Stimulated activated CD4-positive, alpha-beta T cell treated with anti-CD3 and anti-CD28 coated beads, Interleukin-1b, Interleukin-23, amount 100 ng/mL, for 48 hours (primary cell): ENCODE data around the gene TEX261.
A peak's percentile ranks its signal among the peaks of the same experiment; 100 is the strongest.

ENCODE experiments used
- DNase-seq: peaks from one replicate; pipeline ENCODE4 v3.0.0-alpha.2; 2020

Gene TEX261

DNA sequence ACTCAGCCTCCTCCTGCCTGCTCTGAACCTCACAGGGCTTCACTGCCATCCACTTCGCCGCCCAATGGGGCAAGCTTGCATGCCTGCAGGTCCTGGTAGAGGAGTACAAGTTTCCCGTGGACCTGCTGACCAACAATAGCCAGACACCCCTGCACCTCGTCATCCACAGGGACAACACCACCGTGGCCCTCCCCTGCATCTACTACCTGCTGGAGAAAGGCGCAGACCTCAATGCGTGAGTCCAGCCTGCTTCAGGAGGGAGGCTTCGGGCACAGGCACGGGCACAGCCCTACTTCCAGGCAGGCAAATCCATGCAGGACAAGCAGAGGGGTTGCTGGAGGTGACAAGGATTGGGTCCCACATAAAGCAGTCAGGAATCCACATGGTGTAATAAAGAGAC is 15.0 kb downstream of the TEX261 start:
- no peak for DNase-seq

GRCh38 chr2:70979180-70979488 is 15.5 kb downstream of the TEX261 start:
- DNase-seq: no peak

DNA sequence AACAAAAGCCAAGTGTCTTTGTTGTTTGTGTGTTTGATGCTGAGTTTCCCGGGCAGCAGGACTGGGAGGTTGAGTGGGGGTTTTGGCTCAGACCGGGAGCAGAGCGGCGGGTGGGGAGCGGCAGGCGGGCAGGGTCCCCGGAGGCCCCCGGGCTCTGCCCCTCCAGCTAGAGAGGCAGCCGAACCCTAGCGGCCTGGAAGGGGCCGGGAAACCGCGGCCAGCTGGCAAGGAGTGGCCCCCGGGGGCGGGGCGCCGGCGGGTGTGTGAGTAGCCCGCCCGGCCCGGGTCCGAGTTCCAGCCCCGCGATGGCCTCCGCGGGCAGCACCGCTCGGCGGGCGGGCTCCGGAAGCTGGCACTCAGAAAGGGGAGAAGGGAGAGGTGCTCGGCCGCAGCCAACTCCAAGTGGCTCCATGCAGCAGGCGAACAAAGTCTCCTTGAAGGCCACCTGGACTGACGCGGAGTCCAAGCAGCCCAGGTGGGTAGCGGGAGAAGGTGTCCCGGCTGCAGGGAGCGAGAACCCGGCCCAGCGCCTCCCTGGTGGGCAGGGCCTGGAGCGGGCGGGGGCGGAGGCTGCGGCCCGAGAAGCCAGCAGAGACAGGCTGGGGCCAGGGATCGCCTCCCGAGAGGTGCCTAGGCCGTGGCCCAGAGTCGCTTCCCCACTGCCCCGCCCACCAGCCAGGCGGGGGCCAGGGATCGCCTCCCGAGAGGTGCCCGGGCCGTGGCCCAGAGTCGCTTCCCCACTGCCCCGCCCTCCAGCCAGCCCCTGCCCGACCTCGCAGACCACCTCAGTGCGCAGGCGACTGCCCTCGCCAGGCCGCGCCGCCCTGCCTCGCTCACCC is 16.1 kb downstream of the TEX261 start, which contains the start of gene ANKRD53:
ANKRD53 (plus strand) TSS at position 290 of the 839 bp plus-strand sequence; CDS start at position 306, 16 bp downstream.
- no peak for DNase-seq

GRCh38 chr2:70977605-70978205 is 17.0 kb downstream of the TEX261 start:
- DNase-seq: peak; percentile 33

DNA sequence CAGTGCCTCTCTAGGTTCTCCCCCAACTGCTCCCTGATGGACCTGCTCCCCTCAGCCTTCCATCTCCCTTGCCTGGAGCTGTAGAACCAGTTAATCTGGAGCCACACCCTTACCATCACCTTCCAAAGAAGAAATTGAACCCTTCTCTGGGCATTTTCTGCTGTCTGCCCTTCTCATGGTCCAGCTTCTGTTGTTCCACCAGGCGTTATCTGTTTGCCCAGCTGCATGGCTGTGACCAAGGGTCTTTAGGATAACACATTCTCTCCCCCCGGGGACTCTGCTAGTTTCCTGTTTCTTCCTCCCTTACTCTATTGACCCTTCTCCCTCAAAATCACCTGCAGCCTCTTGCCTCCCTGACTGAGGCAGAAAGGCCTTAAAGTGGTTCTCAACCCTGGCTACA is 19.4 kb downstream of the TEX261 start:
- DNase-seq: no peak

GRCh38 chr2:70974592-70974991 is 20.1 kb downstream of the TEX261 start:
- no peak for DNase-seq

DNA sequence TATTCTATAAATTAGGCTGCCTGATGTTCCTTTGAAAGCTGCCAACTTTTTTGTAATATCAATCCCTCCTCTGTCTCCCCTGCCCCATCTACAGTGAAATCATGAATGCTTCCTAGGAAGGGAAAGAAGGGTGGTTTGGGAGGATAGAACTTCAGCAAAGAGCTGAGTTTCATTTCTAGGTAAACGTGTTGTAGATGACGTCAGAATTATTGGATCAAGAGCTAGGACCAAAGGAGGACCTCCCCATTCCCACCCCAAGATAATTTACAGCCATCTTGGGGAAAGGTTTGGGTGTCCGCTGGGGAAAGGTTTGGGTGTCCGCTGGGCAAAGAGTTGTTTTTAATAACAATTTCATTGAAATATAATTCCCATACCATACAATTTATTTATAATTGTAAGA is 27.5 kb downstream of the TEX261 start:
- DNase-seq: no peak

- DNase-seq: no peak
Measured at GRCh38 chr2:70966681-70967080, 28.0 kb downstream of the TEX261 start.

DNA sequence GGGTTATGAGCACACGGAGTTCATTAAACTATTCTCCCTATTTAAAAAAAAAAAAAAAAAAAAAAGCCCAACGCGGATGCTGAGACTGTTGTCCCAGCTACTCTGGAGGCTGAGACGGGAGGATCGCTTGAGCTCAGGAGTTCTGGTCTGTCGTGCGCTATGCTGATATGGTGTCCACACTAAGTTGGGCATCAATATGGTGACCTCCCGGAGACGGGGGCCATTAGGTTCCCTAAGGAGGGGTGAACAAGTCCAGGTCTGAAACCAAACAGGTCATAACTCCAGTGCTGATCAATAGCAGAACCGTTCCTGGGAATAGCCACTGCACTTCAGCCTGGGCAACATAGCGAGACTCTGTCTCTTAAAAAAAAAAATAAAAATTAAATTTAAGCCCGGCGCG is 29.2 kb downstream of the TEX261 start:
- no peak for DNase-seq

DNA sequence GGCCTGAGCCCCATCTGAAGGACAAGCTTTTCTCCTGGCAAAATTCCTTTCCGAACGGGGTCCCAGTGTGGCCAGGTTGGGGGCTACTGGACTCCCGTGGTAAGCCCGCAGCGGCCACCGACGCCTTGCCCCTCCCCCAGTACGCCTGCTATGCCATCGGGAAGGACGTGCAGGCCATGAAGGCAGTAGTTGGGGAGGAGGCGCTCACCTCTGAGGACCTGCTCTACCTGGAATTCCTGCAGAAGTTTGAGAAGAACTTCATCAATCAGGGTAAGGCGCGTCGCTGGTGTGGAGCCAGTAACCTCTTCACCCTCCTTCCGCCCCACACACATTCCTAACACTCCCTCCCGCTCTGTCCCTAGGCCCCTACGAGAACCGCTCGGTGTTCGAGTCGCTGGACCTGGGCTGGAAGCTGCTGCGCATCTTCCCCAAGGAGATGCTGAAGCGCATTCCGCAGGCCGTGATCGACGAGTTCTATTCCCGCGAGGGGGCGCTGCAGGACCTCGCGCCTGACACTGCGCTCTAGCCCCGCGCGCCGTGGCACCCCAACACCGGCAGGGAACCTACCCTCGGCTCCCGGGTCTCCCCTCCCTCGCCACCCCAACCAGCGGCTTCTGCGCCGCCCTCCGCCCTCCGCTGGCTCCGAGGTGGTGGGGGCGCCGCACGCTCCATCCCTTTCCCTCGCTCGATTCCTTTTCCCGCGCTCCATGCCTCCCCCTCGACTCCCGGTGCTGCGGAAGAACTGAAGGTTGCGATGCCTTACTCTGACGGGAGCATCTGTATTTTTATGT is 29.9 kb downstream of the TEX261 start:
- peak; percentile 80 for DNase-seq

- no peak for DNase-seq
Measured at GRCh38 chr2:70964133-70964532, 30.5 kb downstream of the TEX261 start.

DNA sequence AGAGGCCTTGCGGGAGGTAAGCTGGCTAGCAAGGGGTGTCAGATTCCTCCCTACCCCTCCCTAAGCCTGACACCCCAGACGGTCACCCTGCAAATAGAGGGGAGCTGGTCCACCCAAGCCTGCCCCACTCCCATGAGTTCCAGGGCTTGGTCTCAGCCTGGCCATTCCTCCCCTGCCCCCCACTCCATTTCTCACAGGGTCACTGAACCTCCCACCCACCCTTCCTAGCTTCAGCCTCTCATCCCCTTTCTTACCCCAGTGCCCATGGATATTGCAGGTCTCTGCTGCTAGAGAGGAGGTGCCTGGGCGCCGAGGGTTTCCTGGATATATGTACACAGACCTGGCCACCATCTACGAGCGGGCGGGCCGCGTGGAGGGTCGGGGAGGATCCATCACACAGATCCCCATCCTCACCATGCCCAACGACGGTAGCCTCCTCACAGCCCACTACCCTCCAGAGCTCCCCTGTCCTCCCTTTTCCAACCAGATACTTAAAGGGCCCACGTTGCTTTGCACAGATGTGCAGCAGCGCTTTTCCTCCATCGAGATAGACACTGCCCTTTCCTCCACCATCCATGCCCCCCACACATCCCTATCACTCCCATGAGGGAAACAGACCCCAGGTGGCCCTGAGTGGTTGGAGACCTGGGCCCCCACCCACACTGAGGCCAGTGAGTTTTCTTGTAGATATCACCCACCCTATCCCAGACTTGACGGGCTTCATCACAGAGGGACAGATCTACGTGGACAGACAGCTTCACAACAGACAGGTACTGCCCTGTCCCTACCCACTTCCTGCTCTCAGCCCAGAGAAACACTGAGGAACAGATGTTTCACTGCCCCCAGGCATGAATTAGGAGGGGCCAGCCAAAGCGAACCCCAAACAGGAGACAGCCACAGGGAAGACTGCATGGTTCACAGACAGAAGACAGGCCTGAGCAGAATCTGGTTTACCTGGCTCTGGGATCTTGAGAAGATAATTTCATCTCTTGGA is 31.5 kb downstream of the TEX261 start:
- DNase-seq: no peak

- DNase-seq: no peak
Measured at GRCh38 chr2:70962211-70962884, 32.3 kb downstream of the TEX261 start.

DNA sequence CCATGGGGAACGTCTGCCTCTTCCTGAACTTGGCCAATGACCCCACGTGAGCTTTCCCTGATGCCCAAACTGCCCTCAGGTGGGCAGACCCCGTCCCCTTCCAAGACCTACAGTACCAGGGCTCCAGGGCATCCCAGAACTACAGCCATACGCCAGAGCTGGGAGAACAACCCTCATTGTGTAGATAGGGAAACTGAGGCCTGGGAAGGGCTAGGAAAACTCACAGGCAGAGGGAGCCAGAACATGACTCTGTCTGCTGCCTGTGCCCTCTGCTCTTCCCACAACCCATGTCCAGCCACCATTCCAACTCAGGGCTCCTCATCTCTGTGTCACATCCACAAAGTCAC is 33.1 kb downstream of the TEX261 start:
- DNase-seq: no peak

- DNase-seq: no peak
Measured at GRCh38 chr2:70960833-70961647, 33.6 kb downstream of the TEX261 start.

- no peak for DNase-seq
Measured at GRCh38 chr2:70959851-70960832, 34.5 kb downstream of the TEX261 start.

DNA sequence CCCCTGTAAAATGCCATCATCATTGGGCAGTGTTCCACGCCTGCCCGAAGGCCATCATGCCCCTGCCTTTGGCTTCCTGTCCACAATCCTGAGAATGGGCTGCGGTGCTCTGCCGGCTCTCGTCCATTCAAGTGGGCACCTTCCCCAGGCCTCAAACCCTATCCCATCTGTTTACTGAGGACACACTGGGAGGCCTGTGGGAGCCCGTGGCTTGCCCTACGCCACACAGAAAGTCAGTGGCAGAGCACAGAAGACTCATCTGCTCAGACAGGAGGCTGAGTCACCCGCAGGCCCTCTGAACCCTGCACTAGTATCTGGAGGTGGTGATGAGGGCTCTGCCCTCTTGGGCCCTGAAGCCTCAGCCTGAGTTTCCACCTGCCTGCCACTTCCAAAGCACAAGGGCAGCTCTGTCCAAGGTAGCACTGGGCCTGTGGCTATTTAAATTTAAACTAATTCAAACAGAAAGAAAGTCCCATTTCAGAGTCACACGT is 35.4 kb downstream of the TEX261 start:
- DNase-seq: no peak

DNA sequence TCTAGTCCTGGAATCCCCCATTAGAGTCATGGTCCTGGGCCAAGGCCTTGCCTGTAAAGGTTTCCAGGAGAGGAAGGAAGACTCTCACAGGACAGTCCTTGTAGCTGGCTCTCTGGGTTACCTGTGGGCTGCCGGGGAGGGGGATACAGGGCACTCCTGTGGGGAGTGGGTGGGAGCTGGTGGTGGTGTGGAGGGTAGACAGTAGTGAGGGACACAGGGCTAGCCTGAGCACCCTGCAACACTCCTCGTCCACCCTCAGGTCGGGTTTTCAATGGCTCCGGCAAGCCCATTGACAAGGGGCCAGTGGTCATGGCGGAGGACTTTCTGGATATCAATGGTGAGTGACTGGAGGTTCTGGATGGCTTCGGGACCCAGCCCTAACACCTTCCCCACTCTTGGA is 35.9 kb downstream of the TEX261 start:
- no peak for DNase-seq

- no peak for DNase-seq
Measured at GRCh38 chr2:70957798-70958197, 36.9 kb downstream of the TEX261 start.

DNA sequence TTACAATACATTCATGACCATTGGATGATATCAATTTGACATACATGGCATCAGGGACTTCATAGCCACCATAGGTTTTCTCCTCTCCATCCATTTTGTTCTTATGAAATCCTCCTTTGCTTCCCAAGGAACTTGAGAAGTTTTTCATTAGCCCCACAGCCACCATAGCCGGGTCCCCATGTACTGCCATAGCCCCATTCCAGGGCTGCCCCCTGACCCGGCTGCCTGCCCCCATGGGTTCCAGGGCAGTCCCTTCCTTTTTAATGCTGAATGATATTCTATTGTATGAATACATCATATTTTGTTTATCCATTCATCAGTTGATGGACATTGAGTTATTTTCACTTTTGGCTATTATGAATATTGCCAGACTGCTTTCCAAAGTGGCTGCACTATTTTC is 38.5 kb downstream of the TEX261 start:
- DNase-seq: no peak
